Activated CD8-positive, alpha-beta memory T cell treated with anti-CD3 and anti-CD28 coated beads for 1 hour (primary cell): ENCODE measurements around the gene UST.

Experiments
- DNase-seq, 2 donors: peaks; one replicate each; pipeline ENCODE4 v3.0.0-alpha.2; 2020; ENCODE audit warnings: low read depth in 1 of 2; ENCODE audit errors: extremely low read depth in 1 of 2

The UST gene

DNA sequence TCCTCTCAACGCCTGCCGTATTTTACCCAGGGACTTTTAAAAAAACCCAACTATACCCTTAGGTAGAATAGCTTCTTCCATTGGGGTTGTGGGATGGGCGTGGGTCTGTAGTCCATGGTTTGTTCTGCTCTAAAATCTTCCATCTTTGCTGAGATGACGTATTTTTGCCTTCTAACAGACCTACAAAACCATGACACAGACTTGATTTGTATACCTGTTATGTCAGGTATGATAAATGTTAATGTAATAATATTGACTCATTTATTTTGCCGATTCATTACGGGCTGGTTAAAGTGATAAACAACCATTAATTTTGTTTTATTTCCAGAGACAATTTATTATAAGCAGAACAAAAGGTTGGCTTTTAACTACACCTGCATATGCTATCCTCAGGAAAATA is 48.7 kb downstream of the UST start:
- no peak for DNase-seq

DNA sequence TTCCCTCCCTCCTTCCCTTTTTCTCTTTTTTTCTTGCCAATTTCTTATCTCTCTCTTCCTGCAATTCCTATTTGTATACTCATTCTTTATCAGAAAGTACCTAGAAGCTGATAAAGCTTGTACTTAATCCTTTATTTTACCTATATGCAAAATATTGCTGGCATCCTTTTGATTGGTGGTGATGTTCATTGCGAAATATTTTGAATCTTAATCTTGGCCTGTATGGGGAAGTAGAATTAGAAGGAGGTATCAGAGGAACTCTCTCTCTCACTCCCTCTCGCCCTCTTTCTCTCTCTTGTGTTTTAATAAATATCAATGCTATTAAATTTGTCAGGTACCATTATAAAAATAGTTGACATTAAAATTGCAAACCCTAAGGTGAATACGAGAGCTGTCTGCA is 52.8 kb downstream of the UST start:
- DNase-seq: no peak

- DNase-seq: no peak
Measured at GRCh38 chr6:148800536-148800935, 53.7 kb downstream of the UST start.

- no peak for DNase-seq
Measured at GRCh38 chr6:148803979-148804378, 57.1 kb downstream of the UST start.

DNA sequence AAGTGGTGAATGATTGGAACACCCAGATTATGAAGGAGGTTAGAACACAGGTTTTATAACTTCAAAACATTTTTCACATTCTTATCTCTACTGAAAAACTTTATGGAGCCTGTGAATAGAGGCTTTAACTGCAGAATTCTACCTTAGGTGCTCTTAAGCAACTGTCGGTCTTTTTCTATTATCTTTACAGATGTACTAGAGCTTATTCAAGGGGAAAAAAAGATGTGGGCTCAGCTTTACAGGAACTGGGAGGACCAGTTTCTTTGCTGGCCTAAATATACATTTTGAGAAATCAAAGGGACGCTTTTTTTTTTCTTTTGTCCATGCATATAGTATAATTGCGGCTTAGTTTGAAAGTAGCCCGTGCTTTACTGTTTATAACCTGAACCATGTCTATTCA is 58.9 kb downstream of the UST start:
- no peak for DNase-seq

GRCh38 chr6:148807784-148808183 is 61.0 kb downstream of the UST start:
- DNase-seq: no peak

GRCh38 chr6:148808786-148809304 is 62.0 kb downstream of the UST start:
- DNase-seq: no peak

DNA sequence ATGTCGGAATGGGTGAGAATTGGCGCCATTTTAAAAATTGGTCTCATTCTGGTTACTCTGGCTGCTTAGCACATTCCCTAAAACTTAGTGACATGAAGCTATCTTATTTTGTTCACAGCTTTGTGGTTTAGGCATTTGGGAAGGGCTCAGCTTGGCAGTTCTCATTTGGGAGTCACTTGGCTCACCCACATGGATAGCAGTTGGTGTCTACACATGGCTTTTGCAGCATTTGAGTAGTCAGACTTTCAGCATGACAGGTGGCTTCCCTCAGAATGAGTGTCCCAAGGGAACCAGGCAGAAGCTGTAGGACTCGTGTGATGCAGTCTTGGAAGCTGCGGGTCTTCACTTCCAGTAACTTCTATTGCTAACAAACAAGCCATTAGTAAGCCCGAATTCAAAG is 64.6 kb downstream of the UST start:
- no peak for DNase-seq

GRCh38 chr6:148814082-148814790 is 67.4 kb downstream of the UST start:
- DNase-seq: no peak

- no peak for DNase-seq
Measured at GRCh38 chr6:148814869-148815268, 68.0 kb downstream of the UST start.

DNA sequence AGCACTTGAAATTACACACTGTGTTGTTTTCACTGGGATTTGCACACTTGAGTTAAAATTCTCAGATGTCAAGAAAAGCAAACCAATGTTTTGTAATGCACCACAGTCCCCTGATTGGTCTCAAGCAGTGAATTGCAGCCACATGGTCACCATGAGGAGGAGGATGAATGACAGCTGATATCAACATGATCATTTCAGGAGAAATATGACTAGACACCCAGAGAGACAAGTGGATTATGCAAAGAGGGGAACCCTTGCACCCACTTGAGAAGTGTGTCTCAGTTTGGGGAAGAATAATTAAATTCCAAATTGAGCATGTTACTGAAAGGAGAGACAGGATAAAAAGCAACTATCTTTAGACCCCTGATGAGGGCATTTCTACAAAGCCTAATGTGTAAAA is 69.3 kb downstream of the UST start:
- no peak for DNase-seq

GRCh38 chr6:148817689-148818088 is 70.9 kb downstream of the UST start:
- DNase-seq: no peak

GRCh38 chr6:148818939-148819575 is 72.2 kb downstream of the UST start:
- DNase-seq: no peak

GRCh38 chr6:148819852-148820251 is 73.0 kb downstream of the UST start:
- no peak for DNase-seq

GRCh38 chr6:148822819-148823218 is 76.0 kb downstream of the UST start:
- no peak for DNase-seq

DNA sequence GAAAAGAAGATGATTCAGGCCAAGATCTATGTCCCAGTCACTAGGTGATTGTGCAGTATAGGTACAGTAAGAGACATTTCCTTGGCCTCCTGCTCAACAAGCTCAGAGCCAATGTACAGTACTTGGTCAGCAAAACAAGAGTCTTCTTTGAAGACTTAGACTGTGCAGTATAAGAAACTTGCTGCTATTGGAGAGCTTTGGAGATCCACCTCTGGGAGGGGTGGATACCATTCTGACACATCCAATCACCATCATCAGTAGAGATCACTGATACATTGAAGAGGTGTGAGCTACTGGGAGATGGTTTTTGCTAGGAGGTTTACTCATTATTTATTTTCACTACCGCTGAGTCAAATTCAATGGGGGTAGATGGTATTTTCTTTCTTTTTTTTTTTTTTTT is 77.5 kb downstream of the UST start:
- DNase-seq: no peak

GRCh38 chr6:148824960-148825359 is 78.1 kb downstream of the UST start:
- DNase-seq: no peak

DNA sequence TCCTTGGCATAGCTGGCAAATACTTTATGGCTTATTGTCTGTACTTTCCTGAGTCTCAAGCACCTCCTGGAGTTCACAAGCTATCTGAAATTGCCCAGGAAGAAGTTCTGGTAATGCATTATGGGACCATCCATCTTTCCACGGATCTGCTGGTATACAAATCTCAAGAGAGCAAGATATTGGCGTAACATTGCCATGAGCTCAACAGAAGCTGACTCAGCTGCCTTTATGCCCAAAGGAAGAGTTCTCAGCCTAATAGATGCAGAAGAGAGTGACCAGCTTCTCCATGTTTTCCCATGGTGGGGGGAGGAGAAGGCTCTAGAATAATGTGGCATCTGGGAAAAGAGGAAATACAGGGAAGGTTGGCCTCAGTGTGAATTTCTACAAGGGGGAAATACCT is 78.7 kb downstream of the UST start:
- no peak for DNase-seq

DNA sequence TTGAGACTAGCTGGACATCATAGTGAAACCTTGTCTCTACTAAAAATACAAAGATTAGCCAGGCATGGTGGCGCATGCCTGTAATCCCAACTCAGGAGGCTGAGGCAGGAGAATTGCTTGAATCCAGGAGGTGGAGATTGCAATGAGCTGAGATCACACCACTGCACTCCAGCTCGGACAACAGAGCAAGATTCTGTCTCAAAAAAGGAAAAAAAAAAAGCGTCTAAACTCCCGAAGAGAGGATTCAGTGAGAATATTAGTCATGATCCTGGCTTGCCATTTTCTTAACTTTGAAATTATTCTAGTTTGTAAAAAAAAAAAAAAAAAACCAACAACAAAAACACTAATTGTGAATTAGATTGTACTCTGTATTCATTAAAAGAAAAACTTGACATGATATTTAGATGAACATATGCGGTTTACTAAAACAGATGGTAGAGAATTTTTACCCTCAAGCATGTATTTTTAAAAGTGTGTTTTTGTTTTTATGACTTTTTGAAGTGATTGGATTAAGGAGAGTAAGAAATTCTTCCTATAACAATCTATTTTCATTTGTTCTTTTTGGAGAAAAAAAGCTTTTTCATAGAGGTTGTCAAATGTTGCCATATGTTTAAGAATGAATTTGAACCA is 80.7 kb downstream of the UST start:
- DNase-seq: no peak

DNA sequence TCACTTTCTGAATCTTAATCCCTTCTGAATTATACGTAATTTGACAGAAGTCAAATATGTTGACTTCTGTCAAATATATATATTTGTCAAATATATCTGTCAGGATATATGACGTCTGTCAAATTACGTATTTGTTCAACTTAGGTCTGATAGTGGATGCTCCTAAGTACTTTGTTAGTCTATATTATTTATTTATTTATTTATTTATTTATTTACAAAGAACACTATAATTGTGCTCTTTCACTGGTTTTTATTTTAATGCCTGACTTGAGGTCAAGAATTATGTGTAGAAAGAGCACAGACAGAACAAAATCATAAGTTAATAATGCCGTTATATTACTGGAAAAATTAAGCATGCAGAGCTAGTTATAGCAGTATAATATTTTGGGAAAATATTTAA is 81.2 kb downstream of the UST start:
- no peak for DNase-seq

DNA sequence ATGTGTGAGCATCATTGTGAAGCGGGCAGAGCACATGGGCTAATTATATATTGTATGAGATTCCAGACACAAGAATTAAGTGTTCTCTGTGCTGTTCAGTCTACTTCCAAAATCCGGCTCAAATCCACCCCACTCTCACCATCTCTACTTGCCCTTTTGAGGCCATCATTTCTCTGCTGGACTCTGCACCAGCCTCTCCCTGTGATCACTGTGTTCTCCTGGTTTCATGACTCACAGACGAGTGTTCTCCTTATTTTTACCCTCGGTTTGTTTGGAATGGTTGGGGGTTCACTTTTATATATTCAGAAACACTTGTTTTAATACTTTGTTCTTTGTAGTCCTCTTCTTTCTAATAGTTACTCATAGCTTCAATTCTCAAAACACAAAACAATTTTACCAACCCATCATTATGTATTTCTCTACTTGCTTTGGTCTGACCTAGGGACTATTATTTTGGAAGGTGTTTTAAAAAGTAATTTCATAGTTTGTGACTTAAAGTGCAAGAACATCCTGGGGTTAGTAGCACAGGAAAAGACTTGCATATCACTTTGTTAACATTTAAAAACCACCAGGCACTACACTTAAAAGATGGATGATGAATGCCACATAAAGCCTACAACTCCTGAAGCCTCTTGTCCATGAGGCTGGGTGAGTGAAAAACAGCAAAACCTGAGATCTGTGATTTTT is 82.7 kb downstream of the UST start:
- DNase-seq: no peak

GRCh38 chr6:148830614-148831013 is 83.8 kb downstream of the UST start:
- no peak for DNase-seq
